Nephron (organoid): ENCODE data around the gene EEIG2.

Source experiments
- H3K27ac Mint-ChIP-seq, 3 experiments: 2 replicates each; pipeline ENCODE4 v1.8.0; 2020; ENCODE audit warnings: mixed read lengths in 3 of 3, mild to moderate bottlenecking in 2 of 3, moderate library complexity in 1 of 3
- H3K27me3 Mint-ChIP-seq: 2 replicates; pipeline ENCODE4 v1.8.0; 2021; ENCODE audit warnings: low read depth, mild to moderate bottlenecking, moderate library complexity, mixed read lengths
- H3K36me3 Mint-ChIP-seq: 2 replicates; pipeline ENCODE4 v1.8.0; 2020; ENCODE audit warnings: low read depth, mixed read lengths
- H3K4me1 Mint-ChIP-seq: 2 replicates; pipeline ENCODE4 v1.8.0; 2020; ENCODE audit warnings: mixed read lengths
- H3K4me3 Mint-ChIP-seq, 3 experiments: 2 replicates each; pipeline ENCODE4 v1.8.0; 2020; ENCODE audit warnings: mild to moderate bottlenecking in 3 of 3, mixed read lengths in 3 of 3, moderate library complexity in 2 of 3
- H3K9me3 Mint-ChIP-seq: 2 replicates; pipeline ENCODE4 v1.8.0; 2020; ENCODE audit warnings: mixed read lengths
- TF ChIP-seq, protein P1 (sequence below), 3 experiments: fragments of 200-600 bp; sonication (generic); IDR thresholded peaks; one replicate each; pipeline ENCODE4 v1.5.0; 2021; ENCODE audit warnings: antibody characterized with exemption in 3 of 3; ENCODE audit not compliant: unreplicated experiment in 3 of 3

The EEIG2 gene

DNA sequence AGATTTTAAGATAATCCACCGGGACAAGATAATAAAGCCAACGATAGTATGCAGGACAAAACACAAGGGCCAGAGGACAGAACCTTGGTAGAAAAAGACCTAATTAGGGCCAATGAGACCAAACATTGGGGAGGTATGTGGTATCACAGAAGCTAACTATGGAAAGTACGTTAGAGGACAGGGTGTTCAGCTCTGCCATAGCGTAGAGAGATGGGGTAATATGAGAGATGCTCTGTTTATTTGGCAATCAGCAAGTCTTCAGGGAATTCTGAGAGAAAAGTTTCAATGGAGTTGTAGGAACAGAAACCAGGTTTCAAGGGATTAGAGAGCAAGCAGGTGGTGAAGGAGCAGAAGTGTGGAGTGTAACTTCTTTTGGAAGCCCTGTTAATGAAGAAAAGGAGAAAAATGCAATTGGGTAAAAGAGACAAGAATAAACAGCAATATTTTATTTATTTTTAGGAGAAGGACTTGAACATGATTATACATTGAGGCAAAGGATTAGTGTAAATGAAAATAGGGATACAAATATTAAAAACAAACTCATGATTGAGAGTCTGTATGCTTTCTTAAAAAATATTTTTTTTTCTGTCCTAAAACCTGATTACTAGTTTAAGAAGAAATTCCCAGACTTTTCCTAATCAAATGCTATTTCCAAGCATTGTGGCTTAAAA lies 24.0 kb downstream of the EEIG2 start:
- H3K27me3 Mint-ChIP-seq: no peaks in the 10 kb centered on the region
- TF ChIP-seq, protein P1, sequence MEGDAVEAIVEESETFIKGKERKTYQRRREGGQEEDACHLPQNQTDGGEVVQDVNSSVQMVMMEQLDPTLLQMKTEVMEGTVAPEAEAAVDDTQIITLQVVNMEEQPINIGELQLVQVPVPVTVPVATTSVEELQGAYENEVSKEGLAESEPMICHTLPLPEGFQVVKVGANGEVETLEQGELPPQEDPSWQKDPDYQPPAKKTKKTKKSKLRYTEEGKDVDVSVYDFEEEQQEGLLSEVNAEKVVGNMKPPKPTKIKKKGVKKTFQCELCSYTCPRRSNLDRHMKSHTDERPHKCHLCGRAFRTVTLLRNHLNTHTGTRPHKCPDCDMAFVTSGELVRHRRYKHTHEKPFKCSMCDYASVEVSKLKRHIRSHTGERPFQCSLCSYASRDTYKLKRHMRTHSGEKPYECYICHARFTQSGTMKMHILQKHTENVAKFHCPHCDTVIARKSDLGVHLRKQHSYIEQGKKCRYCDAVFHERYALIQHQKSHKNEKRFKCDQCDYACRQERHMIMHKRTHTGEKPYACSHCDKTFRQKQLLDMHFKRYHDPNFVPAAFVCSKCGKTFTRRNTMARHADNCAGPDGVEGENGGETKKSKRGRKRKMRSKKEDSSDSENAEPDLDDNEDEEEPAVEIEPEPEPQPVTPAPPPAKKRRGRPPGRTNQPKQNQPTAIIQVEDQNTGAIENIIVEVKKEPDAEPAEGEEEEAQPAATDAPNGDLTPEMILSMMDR (IDR thresholded peaks at IDR 0.05; ENCODE audit: unreplicated experiment in 3 of 3): no peak
- no peak overlapping the region for H3K27ac Mint-ChIP-seq
- peaks cover 5% of the 10 kb centered on the region for H3K4me1 Mint-ChIP-seq
- peaks cover 20% of the 10 kb centered on the region for H3K9me3 Mint-ChIP-seq
- peaks cover 8% of the 10 kb centered on the region for H3K36me3 Mint-ChIP-seq
- no peak overlapping the region for H3K4me3 Mint-ChIP-seq

DNA sequence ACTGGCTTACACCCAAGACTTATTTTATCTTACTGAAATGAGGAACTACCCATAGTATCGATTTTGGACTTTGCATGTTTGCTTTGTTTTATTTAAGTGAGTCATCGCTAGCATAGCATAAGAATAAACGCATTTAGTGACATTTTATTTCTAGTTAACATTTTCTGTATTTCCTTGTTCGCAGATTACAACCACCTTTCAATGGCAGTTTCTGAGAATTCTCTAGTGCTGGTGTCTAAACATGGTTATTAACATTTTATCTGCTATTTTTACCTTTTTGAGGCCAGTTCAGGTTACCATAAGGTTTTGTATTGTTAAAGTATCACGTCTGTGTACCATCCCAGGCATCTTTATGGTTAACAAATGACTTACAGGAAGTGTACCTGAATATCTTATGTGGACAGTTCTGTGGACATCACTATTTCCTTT lies 24.5 kb downstream of the EEIG2 start:
- Mint-ChIP-seq H3K9me3 (peaks cover 19% of the 10 kb centered on the region), H3K4me1 (peaks cover 5% of the 10 kb centered on the region), H3K27ac (no peak overlapping the region), H3K4me3 (no peak overlapping the region), H3K27me3 (no peaks in the 10 kb centered on the region), H3K36me3 (peaks cover 7% of the 10 kb centered on the region)
- TF ChIP-seq, protein P1 (IDR thresholded peaks at IDR 0.05; ENCODE audit: unreplicated experiment in 3 of 3): no peak

DNA sequence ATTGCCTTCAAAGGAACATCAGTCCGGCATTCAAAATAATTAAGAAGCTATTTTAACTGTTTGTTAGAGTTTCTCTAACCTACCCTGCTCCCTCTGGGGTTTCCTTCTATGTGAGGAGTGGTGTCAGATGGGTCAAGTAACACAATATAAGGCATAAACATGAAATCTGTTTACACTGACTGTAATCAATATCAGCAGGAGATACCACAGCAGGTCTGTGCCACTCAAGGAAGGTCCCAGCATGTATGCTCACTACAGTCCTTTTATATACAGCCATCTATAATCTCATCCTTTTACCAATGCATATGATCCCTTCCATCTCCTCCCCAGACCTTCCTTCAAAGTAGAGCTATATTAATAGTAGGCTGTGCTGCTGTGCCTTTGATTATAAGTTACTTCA lies 25.4 kb downstream of the EEIG2 start:
- Mint-ChIP-seq H3K27me3 (no peaks in the 10 kb centered on the region), H3K4me3 (no peak overlapping the region), H3K27ac (no peak overlapping the region), H3K9me3 (peaks cover 12% of the 10 kb centered on the region), H3K36me3 (peaks cover under 1% of the 10 kb centered on the region), H3K4me1 (peaks cover 5% of the 10 kb centered on the region)
- TF ChIP-seq, protein P1 (IDR thresholded peaks at IDR 0.05; ENCODE audit: unreplicated experiment in 3 of 3): no peak

DNA sequence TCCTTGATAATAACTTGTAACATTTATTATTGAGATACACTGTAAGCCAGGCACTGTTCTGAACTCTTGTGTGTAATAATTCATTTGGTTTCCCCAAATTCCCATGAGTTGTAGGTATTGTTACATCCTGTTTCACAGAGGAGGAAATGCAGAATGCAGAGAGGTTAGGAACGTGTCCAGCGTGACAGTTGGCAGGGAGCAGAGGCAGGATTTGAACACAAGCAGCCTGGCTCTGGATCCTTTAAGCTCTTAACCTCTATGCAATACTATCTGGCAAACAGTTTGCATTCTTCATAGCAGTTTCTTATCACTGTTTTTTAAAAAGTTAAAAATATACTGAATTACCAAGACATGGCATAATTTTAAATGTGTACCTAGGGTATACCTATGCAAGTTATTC lies 30.5 kb downstream of the EEIG2 start:
- Mint-ChIP-seq H3K27me3 (no peaks in the 10 kb centered on the region), H3K4me1 (peaks cover 23% of the 10 kb centered on the region), H3K4me3 (no peak overlapping the region), H3K27ac (peak overlapping the region; percentile 18 to 75 (median 64)), H3K36me3 (no peaks in the 10 kb centered on the region), H3K9me3 (no peaks in the 10 kb centered on the region)
- TF ChIP-seq, protein P1 (IDR thresholded peaks at IDR 0.05; ENCODE audit: unreplicated experiment in 3 of 3): no peak

DNA sequence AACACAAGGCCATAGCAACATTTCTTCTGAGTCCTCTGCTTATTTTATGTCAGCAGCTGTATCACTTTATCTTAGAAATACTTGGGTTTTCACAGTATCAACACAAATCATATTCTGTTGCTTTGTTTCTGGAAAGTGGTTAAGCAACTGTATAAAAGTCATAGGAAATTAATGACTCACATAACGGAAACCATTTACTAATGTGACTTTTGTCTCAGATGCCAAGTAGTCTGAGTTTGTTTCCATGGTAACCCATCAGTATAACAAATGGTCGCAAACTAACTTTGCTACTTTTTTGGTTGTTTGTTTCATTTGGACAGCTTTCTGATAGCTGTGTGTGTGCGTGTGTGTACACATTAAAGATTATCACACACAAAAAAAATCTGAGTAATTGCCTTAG lies 31.1 kb downstream of the EEIG2 start:
- no peak overlapping the region for H3K4me3 Mint-ChIP-seq
- H3K9me3 Mint-ChIP-seq: no peaks in the 10 kb centered on the region
- H3K27ac Mint-ChIP-seq: peak overlapping the region in 1 of 3 experiments; percentile 74
- TF ChIP-seq, protein P1 (IDR thresholded peaks at IDR 0.05; ENCODE audit: unreplicated experiment in 3 of 3): no peak
- H3K27me3 Mint-ChIP-seq: no peaks in the 10 kb centered on the region
- H3K36me3 Mint-ChIP-seq: no peaks in the 10 kb centered on the region
- peaks cover 29% of the 10 kb centered on the region for H3K4me1 Mint-ChIP-seq

DNA sequence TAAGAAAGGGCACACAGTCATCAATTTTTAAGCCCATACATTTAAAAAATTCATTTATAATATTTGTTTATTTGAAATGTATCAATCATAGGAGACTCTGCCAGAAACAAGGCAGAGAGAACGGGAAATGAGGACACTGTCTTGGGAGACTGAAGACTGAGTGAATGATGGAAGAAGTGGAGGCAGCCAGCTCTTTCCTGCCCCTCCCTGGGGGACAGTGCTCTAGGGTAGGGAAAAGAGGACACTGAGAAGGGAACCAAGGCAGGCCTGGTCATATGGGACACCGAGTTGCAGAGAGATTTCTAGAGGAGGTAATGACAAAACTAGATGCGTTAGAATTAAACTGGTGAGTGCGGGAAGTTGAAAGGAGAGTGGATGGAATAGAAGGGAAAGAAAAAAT lies 31.6 kb downstream of the EEIG2 start:
- H3K4me1 Mint-ChIP-seq: peaks cover 29% of the 10 kb centered on the region
- no peaks in the 10 kb centered on the region for H3K27me3 Mint-ChIP-seq
- H3K9me3 Mint-ChIP-seq: no peaks in the 10 kb centered on the region
- no peaks in the 10 kb centered on the region for H3K36me3 Mint-ChIP-seq
- H3K4me3 Mint-ChIP-seq: no peak overlapping the region
- H3K27ac Mint-ChIP-seq: peak overlapping the region; percentile 36 to 74 (median 41)
- TF ChIP-seq, protein P1 (IDR thresholded peaks at IDR 0.05; ENCODE audit: unreplicated experiment in 3 of 3): no peak
